ENCODE results near the gene NEMP1.

NEMP1 gene

DNA sequence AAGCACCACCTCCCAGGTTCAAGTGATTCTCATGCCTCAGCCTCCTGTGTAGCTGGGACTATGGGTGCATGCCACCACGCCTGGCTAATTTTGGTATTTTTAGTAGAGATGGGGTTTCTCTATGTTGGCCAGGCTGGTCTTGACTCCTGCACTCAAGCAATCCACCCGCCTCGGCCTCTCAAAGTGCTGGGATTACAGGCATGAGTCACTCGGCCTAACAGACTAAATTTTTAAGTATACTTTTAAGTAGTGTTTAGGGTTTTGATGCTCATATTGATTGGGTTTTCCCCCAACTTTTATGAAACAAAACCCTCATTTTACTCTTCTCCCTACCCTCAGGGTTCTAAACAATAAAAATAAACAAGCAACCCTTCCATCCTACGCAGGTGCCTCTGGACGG, 34.1 kb downstream of the NEMP1 start:
- H3K27ac ChIP-seq, result no peak overlapping the region

DNA sequence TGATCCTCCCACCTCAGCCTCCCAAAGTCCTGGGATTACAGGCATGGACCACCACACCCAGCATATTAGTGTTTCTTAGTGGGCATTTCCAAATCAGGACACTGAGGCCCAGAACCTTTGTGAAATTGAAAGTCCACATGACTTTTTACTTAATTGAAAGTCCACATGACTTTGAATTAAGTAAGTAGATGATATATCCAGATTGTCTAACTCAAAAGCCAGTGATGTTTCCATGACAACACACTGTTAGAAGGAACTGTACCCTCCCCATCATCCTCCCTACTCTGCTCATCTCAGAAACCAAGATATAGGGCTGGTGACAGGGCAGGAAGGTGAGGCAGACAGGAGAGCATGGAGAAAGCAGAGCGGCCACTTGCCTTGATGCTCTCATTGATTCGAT, 35.9 kb downstream of the NEMP1 start:
- DNase-seq (ENCODE audit: low spot score), result no peak
- H3K4me3 ChIP-seq, result no peak overlapping the region
- no peak for TF ChIP-seq CTCF (IDR thresholded peaks at IDR 0.05)

More for the DNA sequence above, 34.1 kb downstream of the NEMP1 start:
- TF ChIP-seq CTCF (IDR thresholded peaks at IDR 0.05), result no peak
- no peak overlapping the region for H3K4me3 ChIP-seq
- DNase-seq (ENCODE audit: low spot score), result no peak

GRCh38 chr12:57040750-57041149, 37.8 kb downstream of the NEMP1 start:
- no peak for DNase-seq (ENCODE audit: low spot score)
- Histone ChIP-seq H3K27ac (no peak overlapping the region), H3K4me3 (no peak overlapping the region)
- TF ChIP-seq CTCF (IDR thresholded peaks at IDR 0.05), result no peak

More for the DNA sequence above, 35.9 kb downstream of the NEMP1 start:
- no peak overlapping the region for H3K27ac ChIP-seq

GRCh38 chr12:57040211-57040610, 38.4 kb downstream of the NEMP1 start:
- TF ChIP-seq CTCF (IDR thresholded peaks at IDR 0.05), result no peak
- Histone ChIP-seq H3K27ac (no peak overlapping the region), H3K4me3 (no peak overlapping the region)
- no peak for DNase-seq (ENCODE audit: low spot score)

DNA sequence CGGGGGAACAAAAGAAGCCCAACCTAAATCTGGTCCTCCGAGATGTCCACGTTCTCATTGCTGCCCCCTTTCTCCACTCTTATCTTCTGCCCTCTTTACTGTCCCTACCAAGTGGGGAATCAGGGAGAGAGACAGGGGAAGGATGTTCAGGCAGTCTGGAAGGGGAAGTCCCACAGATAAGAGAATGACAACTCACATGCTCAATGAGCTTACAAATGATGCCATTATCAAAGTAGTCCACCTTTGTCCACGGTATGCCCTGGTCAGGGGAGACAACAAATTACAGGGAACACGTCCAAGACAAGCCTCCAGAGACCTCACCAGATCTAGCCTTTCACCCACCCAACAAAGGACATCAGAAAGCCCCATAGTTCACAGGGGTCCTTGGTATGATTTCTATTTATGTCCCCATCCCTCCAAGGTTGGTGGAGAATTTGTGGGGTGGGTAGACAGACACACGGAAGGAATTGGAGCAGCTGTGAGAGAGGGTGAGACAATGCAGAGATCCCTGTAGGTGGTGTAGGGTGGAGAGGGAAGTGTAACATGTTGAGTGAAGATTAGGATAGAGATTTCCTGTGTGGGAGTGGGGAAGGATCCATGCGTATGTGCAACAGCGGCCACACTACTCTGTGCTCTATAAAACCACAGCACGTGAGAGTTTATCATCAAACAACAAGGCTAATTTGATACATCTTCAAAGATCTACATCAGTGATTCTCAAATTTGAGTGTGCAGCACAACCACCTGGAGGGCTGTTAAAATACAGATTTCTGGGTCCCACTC, 39.4 kb downstream of the NEMP1 start:
- no peak for TF ChIP-seq CTCF (IDR thresholded peaks at IDR 0.05)
- DNase-seq (ENCODE audit: low spot score), result no peak
- no peak overlapping the region for H3K4me3 ChIP-seq
- no peak overlapping the region for H3K27ac ChIP-seq

GRCh38 chr12:57037264-57037663, 41.3 kb downstream of the NEMP1 start:
- no peak for TF ChIP-seq CTCF (IDR thresholded peaks at IDR 0.05)
- no peak overlapping the region for H3K4me3 ChIP-seq
- DNase-seq (ENCODE audit: low spot score), result no peak
- no peak overlapping the region for H3K27ac ChIP-seq

GRCh38 chr12:57033431-57033830, 45.2 kb downstream of the NEMP1 start:
- H3K4me3 ChIP-seq, result no peak overlapping the region
- TF ChIP-seq CTCF (IDR thresholded peaks at IDR 0.05), result no peak
- DNase-seq (ENCODE audit: low spot score), result no peak
- no peak overlapping the region for H3K27ac ChIP-seq
